OCI-LY3 (cell line): ENCODE results near the gene CTAGE9.

Experiments
- H2AFZ ChIP-seq: fragments of 200-600, 300-600 bp; shearing (Covaris generic); 2 replicates; pipeline ENCODE4 v1.6.0; 2014; ENCODE audit warnings: antibody characterized with exemption, low read depth, low read length
- H3K27ac ChIP-seq: fragments of 200-600, 300-600 bp; sonication (generic); 2 replicates; pipeline ENCODE4 v1.5.1; 2014; ENCODE audit warnings: mild to moderate bottlenecking, low read length, moderate library complexity, mixed read lengths
- H3K27me3 ChIP-seq: fragments of 200-600, 300-600 bp; sonication (generic); 2 replicates; pipeline ENCODE4 v1.6.1; 2014; ENCODE audit warnings: low read depth, low read length, mixed read lengths
- H3K36me3 ChIP-seq: fragments of 200-600, 300-600 bp; sonication (generic); replicated peaks from 2 replicates; pipeline ENCODE3; 2014; ENCODE audit warnings: low read depth, low read length, mixed read lengths
- H3K4me1 ChIP-seq: fragments of 300-600, 200-600 bp; sonication (generic); 2 replicates; pipeline ENCODE4 v1.6.1; 2014; ENCODE audit warnings: low read length, mixed read lengths
- H3K4me2 ChIP-seq: fragments of 200-600, 300-600 bp; sonication (generic); 2 replicates; pipeline ENCODE4 v1.6.1; 2014; ENCODE audit warnings: low read length, mixed read lengths
- H3K4me3 ChIP-seq: fragments of 300-600, 200-600 bp; sonication (generic); 2 replicates; pipeline ENCODE4 v1.5.1; 2014; ENCODE audit warnings: antibody characterized with exemption, mild to moderate bottlenecking, low read length, moderate library complexity
- H3K79me2 ChIP-seq: fragments of 300-600, 200-600 bp; shearing (Covaris generic); 2 replicates; pipeline ENCODE4 v1.6.1; 2014; ENCODE audit warnings: mild to moderate bottlenecking, low read length, mixed read lengths
- H3K9ac ChIP-seq: fragments of 300-600, 200-600 bp; shearing (Covaris generic); 2 replicates; pipeline ENCODE4 v1.6.0; 2014; ENCODE audit warnings: mild to moderate bottlenecking, low read length, moderate library complexity
- H3K9me3 ChIP-seq: fragments of 200-600, 300-600 bp; shearing (Covaris generic); 2 replicates; pipeline ENCODE4 v1.6.1; 2014; ENCODE audit warnings: low read length, mixed read lengths; ENCODE audit not compliant: insufficient read depth
- H4K20me1 ChIP-seq: fragments of 200-600, 300-600 bp; sonication (generic); 2 replicates; pipeline ENCODE4 v1.6.1; 2016; ENCODE audit warnings: low read length, mixed read lengths; ENCODE audit not compliant: insufficient read depth
- CTCF ChIP-seq: fragments of 200-600, 300-600 bp; sonication (generic); IDR thresholded peaks from 2 replicates; pipeline ENCODE4 v1.5.1; 2014; ENCODE audit warnings: antibody characterized with exemption, low read length, low read depth
- EZH2phosphoT487 ChIP-seq: fragments of 200-600 bp; shearing (Covaris generic); IDR thresholded peaks from 2 replicates; pipeline ENCODE4 v1.6.1; 2018; ENCODE audit warnings: antibody characterized with exemption, mixed run types, low read depth

CTAGE9 gene

GRCh38 chr6:131740161-131740560, 29.3 kb upstream of the CTAGE9 start:
- TF ChIP-seq CTCF: no peak
- TF ChIP-seq EZH2phosphoT487: no peak
- H4K20me1 ChIP-seq: no peaks in the 10 kb centered on the region
- H3K27ac ChIP-seq: no peak overlapping the region

GRCh38 chr6:131739136-131739535, 28.3 kb upstream of the CTAGE9 start:
- H3K4me3 ChIP-seq: no peak overlapping the region
- no peaks in the 10 kb centered on the region for H3K4me1 ChIP-seq
- H3K27me3 ChIP-seq: no peaks in the 10 kb centered on the region
- H3K79me2 ChIP-seq: no peaks in the 10 kb centered on the region
- no peak overlapping the region for H3K9ac ChIP-seq
- no peak overlapping the region for H3K27ac ChIP-seq
- no peak for TF ChIP-seq EZH2phosphoT487
- TF ChIP-seq CTCF: no peak
- no peak overlapping the region for H3K4me2 ChIP-seq
- no peak overlapping the region for H2AFZ ChIP-seq
- no peaks in the 10 kb centered on the region for H4K20me1 ChIP-seq
- no peaks in the 10 kb centered on the region for H3K36me3 ChIP-seq
- no peaks in the 10 kb centered on the region for H3K9me3 ChIP-seq

More at GRCh38 chr6:131740161-131740560, 29.3 kb upstream of the CTAGE9 start:
- Histone ChIP-seq H2AFZ (no peak overlapping the region), H3K36me3 (no peaks in the 10 kb centered on the region), H3K4me3 (no peak overlapping the region), H3K79me2 (no peaks in the 10 kb centered on the region), H3K27me3 (no peaks in the 10 kb centered on the region), H3K4me2 (no peak overlapping the region), H3K4me1 (no peaks in the 10 kb centered on the region), H3K9me3 (no peaks in the 10 kb centered on the region), H3K9ac (no peak overlapping the region)

GRCh38 chr6:131736811-131737210, 26.0 kb upstream of the CTAGE9 start:
- no peaks in the 10 kb centered on the region for H3K9me3 ChIP-seq
- no peak overlapping the region for H3K27ac ChIP-seq
- no peaks in the 10 kb centered on the region for H4K20me1 ChIP-seq
- H3K4me1 ChIP-seq: no peaks in the 10 kb centered on the region
- H3K4me3 ChIP-seq: no peak overlapping the region
- no peaks in the 10 kb centered on the region for H3K79me2 ChIP-seq
- no peaks in the 10 kb centered on the region for H3K36me3 ChIP-seq
- TF ChIP-seq CTCF (no peak), EZH2phosphoT487 (no peak)
- H3K27me3 ChIP-seq: no peaks in the 10 kb centered on the region
- H3K4me2 ChIP-seq: no peak overlapping the region
- no peak overlapping the region for H2AFZ ChIP-seq
- H3K9ac ChIP-seq: no peak overlapping the region

GRCh38 chr6:131736003-131736596, 25.3 kb upstream of the CTAGE9 start:
- Histone ChIP-seq H2AFZ (no peak overlapping the region), H3K79me2 (no peaks in the 10 kb centered on the region), H3K4me2 (no peak overlapping the region), H3K27ac (no peak overlapping the region), H4K20me1 (no peaks in the 10 kb centered on the region), H3K36me3 (no peaks in the 10 kb centered on the region), H3K27me3 (no peaks in the 10 kb centered on the region), H3K4me1 (no peaks in the 10 kb centered on the region), H3K9ac (no peak overlapping the region), H3K4me3 (no peak overlapping the region), H3K9me3 (no peaks in the 10 kb centered on the region)
- TF ChIP-seq EZH2phosphoT487 (no peak), CTCF (no peak)
